ENCODE data around the gene PLEKHA7. TPM values are rescaled to one million over a fixed set of nuclear protein-coding genes. Genes with fewer than 3 reads are reported as not detected.

The PLEKHA7 gene
- polyA plus RNA-seq, 1 of the 3 experiments (the other 2 are of a cell fraction) = 0.12 TPM

- Histone ChIP-seq H3K36me3 (replicated peaks in 1 of 2; ENCODE audit: control insufficient read depth in 1 of 2, insufficient read depth in 2 of 2, low read length in 1 of 2) (no peaks in the 10 kb centered on the region), H4K20me1 (ENCODE audit: insufficient read depth) (no peaks in the 10 kb centered on the region), H3K27ac (ENCODE audit: low read depth in 2 of 2, low read length in 1 of 2) (no peak overlapping the region), H3K9me2 (no peaks in the 10 kb centered on the region), H3K4me1 (ENCODE audit: control insufficient read depth in 1 of 2, insufficient read depth in 2 of 2, low read depth in 1 of 2, low read length in 1 of 2) (peaks cover 0 to 11% of the 10 kb centered on the region in 2 experiments; a peak in 2 of 4 replicates), H3K4me2 (no peak overlapping the region), H3K79me2 (ENCODE audit: insufficient read depth) (no peaks in the 10 kb centered on the region), H3K27me3 (ENCODE audit: insufficient read depth) (no peaks in the 10 kb centered on the region), H3K9ac (no peak overlapping the region), H3K4me3 (ENCODE audit: low read depth in 2 of 2, low read length in 1 of 2) (no peak overlapping the region), H3K9me3 (no peaks in the 10 kb centered on the region), H3F3A (replicated peaks; ENCODE audit: insufficient read depth) (peaks cover 2% of the 10 kb centered on the region), H2AFZ (ENCODE audit: low read depth) (no peak overlapping the region)
- TF ChIP-seq FOSL2 (IDR thresholded peaks at IDR 0.05; ENCODE audit: borderline replicate concordance, low read depth) (no peak), MEF2A (IDR thresholded peaks at IDR 0.05; ENCODE audit: borderline replicate concordance, low read depth) (no peak), POLR2AphosphoS5 (IDR thresholded peaks at IDR 0.05; ENCODE audit: low read depth, low read length) (no peak), EZH2phosphoT487 (IDR thresholded peaks at IDR 0.05; ENCODE audit: borderline replicate concordance, low read depth) (no peak), GATA2 (CRISPR knock-in tag; IDR thresholded peaks at IDR 0.05) (no peak), IRF3 (IDR thresholded peaks at IDR 0.05; ENCODE audit: low read depth, low read length) (no peak), SIN3A (IDR thresholded peaks at IDR 0.05; ENCODE audit: borderline replicate concordance, low read depth, low read length) (no peak), RFX5 (IDR thresholded peaks at IDR 0.05; ENCODE audit: low read length) (no peak), RCOR1 (IDR thresholded peaks at IDR 0.05; ENCODE audit: low read length) (no peak), EP300 (IDR thresholded peaks at IDR 0.05; ENCODE audit: borderline replicate concordance in 1 of 2, low read depth in 1 of 2, low read length in 1 of 2) (no peak), FOXJ3 (CRISPR knock-in tag; IDR thresholded peaks at IDR 0.05) (no peak), MAX (IDR thresholded peaks at IDR 0.05; ENCODE audit: low read depth) (no peak), GABPA (IDR thresholded peaks at IDR 0.05; ENCODE audit: low read depth) (no peak)
- CTCF ChIA-PET = interaction anchor here (1.0 to 1.5 kb wide), 3 partner anchors 38 to 1874 kb away, joined by 3 read pairs; no protein-coding TSS in a partner anchor
- DNase-seq = no peak
- POLR2A ChIA-PET = no interaction called here
- 62% methylated on average over 8 of the region's 11 CpGs for WGBS (ENCODE audit: low lambda C conversion rate)
These were observed 232.0 kb downstream of the PLEKHA7 start for GRCh38 chr11:16781936-16782919.
